Osteoblast (primary cell): ENCODE data around the gene NEGR1. TPM values are rescaled to one million over a fixed set of nuclear protein-coding genes. Genes with fewer than 3 reads are reported as not detected.

Source experiments
- DNase-seq: peaks from one replicate; pipeline ENCODE4 v3.0.0; 2011; ENCODE audit warnings: low spot score, mixed read lengths; ENCODE audit not compliant: insufficient read length; ENCODE audit errors: missing footprints
- H2AFZ ChIP-seq: 2 replicates; pipeline ENCODE4 v1.6.0; 2011; ENCODE audit warnings: mild to moderate bottlenecking, low read length
- H3K27ac ChIP-seq: 2 replicates; pipeline ENCODE4 v1.5.1; 2011; ENCODE audit warnings: mild to moderate bottlenecking, low read depth, low read length, moderate library complexity
- H3K27me3 ChIP-seq: 2 replicates; pipeline ENCODE4 v1.6.0; 2012; ENCODE audit warnings: mild to moderate bottlenecking, control low read depth, inconsistent platforms, low read length, moderate library complexity; ENCODE audit not compliant: insufficient read depth
- H3K36me3 ChIP-seq: 2 replicates; pipeline ENCODE4 v1.5.1; 2011; ENCODE audit warnings: mild to moderate bottlenecking, low read length, control low read depth, moderate library complexity; ENCODE audit not compliant: insufficient read depth
- H3K4me1 ChIP-seq: 2 replicates; pipeline ENCODE4 v1.5.1; 2011; ENCODE audit warnings: mild to moderate bottlenecking, low read length, control low read depth, moderate library complexity; ENCODE audit not compliant: insufficient read depth
- H3K4me2 ChIP-seq: 2 replicates; pipeline ENCODE4 v1.6.0; 2011; ENCODE audit warnings: mild to moderate bottlenecking, low read length; ENCODE audit not compliant: insufficient read depth
- H3K4me3 ChIP-seq: fragments of 200-600 bp; sonication (generic); 3 replicates; pipeline ENCODE4 v1.5.1; 2012; ENCODE audit warnings: mild to moderate bottlenecking, low read length, inconsistent platforms; ENCODE audit not compliant: insufficient read depth
- H3K79me2 ChIP-seq: 2 replicates; pipeline ENCODE4 v1.6.0; 2012; ENCODE audit warnings: mild to moderate bottlenecking, low read length, control low read depth, inconsistent platforms; ENCODE audit not compliant: insufficient read depth
- H3K9me3 ChIP-seq: 2 replicates; pipeline ENCODE4 v1.5.1; 2011; ENCODE audit warnings: low read depth, low read length, control low read depth
- H4K20me1 ChIP-seq: 2 replicates; pipeline ENCODE4 v1.6.0; 2012; ENCODE audit warnings: mild to moderate bottlenecking, low read length, control low read depth; ENCODE audit not compliant: insufficient read depth
- CTCF ChIP-seq: IDR thresholded peaks from 2 replicates; pipeline ENCODE4 v1.5.1; 2011; ENCODE audit warnings: mild to moderate bottlenecking, low read depth, low read length, moderate library complexity; ENCODE audit errors: extremely low read depth
- total RNA-seq: library from RNA; depleted of rRNA; stranded (reverse); fragments of >200 nt; gene quantifications from 2 replicates; pipeline ENCODE4 v1.2.3, GENCODE V29; 2012

The NEGR1 gene
- total RNA-seq, 1 donor, result 18.1 TPM

- Histone ChIP-seq H3K36me3 (no peaks in the 10 kb centered on the region), H3K4me3 (no peak overlapping the region)
- no peak for TF ChIP-seq CTCF
These were observed 112.1 kb downstream of the NEGR1 start for GRCh38 chr1:72170246-72170645.

GRCh38 chr1:72166426-72166825, 115.9 kb downstream of the NEGR1 start:
- Histone ChIP-seq H3K4me2 (no peak overlapping the region), H3K27me3 (no peaks in the 10 kb centered on the region), H2AFZ (no peak overlapping the region), H3K4me3 (no peak overlapping the region), H4K20me1 (no peaks in the 10 kb centered on the region), H3K79me2 (no peaks in the 10 kb centered on the region), H3K4me1 (no peaks in the 10 kb centered on the region), H3K27ac (no peak overlapping the region), H3K36me3 (no peaks in the 10 kb centered on the region), H3K9me3 (no peaks in the 10 kb centered on the region)
- TF ChIP-seq CTCF, result no peak
- no peak for DNase-seq

More at GRCh38 chr1:72170246-72170645, 112.1 kb downstream of the NEGR1 start:
- Histone ChIP-seq H2AFZ (no peak overlapping the region), H3K4me2 (no peak overlapping the region), H3K9me3 (no peaks in the 10 kb centered on the region), H3K27ac (no peak overlapping the region), H3K79me2 (no peaks in the 10 kb centered on the region), H3K27me3 (no peaks in the 10 kb centered on the region), H3K4me1 (no peaks in the 10 kb centered on the region), H4K20me1 (no peaks in the 10 kb centered on the region)
- no peak for DNase-seq

- Histone ChIP-seq H3K27me3 (no peaks in the 10 kb centered on the region), H3K79me2 (no peaks in the 10 kb centered on the region), H3K4me3 (no peak overlapping the region), H3K9me3 (no peaks in the 10 kb centered on the region), H3K27ac (no peak overlapping the region), H3K4me1 (no peaks in the 10 kb centered on the region), H3K36me3 (no peaks in the 10 kb centered on the region), H3K4me2 (no peak overlapping the region), H2AFZ (no peak overlapping the region), H4K20me1 (no peaks in the 10 kb centered on the region)
- DNase-seq, result no peak
- no peak for TF ChIP-seq CTCF
These were observed 131.8 kb downstream of the NEGR1 start for GRCh38 chr1:72150508-72150907.

- Histone ChIP-seq H3K79me2 (no peaks in the 10 kb centered on the region), H3K4me2 (no peak overlapping the region), H3K4me1 (no peaks in the 10 kb centered on the region)
These were observed 140.5 kb downstream of the NEGR1 start for GRCh38 chr1:72141875-72142274.

More at GRCh38 chr1:72141875-72142274, 140.5 kb downstream of the NEGR1 start:
- no peak overlapping the region for H2AFZ ChIP-seq
- H3K4me3 ChIP-seq, result no peak overlapping the region
- H3K27ac ChIP-seq, result no peak overlapping the region
- H3K27me3 ChIP-seq, result no peaks in the 10 kb centered on the region
- H3K36me3 ChIP-seq, result no peaks in the 10 kb centered on the region
- no peaks in the 10 kb centered on the region for H4K20me1 ChIP-seq
- DNase-seq, result no peak
- no peaks in the 10 kb centered on the region for H3K9me3 ChIP-seq
- TF ChIP-seq CTCF, result no peak
